Measurements from ENCODE around the gene PMEPA1. TPM values are rescaled to one million over a fixed set of nuclear protein-coding genes. Genes with fewer than 3 reads are reported as not detected.

The PMEPA1 gene
- total and polyA plus RNA-seq, 2 experiments from 2014 or later, result 7.3 to 15.4 TPM

DNA sequence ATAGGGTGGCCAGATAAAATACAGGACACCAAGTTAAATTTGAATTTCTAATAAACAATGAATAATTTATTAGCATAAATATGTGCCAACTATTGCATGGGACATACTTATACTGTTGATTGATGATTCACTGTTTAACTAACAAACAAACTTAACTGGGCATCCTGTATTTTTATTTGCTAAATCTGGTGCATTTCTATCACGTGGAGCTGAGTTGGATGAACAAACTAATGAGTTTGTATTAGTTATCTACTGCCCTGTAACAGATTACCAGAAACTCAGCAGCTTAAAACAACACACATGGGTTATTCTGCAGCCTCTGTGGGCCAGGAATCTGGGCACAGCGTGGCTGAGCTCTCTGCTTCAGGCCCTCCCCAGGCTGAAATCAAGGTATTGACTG lies 28.2 kb upstream of the PMEPA1 start:
- DNase-seq (ENCODE audit: low spot score), result no peak
- no peak overlapping the region for H3K4me2 ChIP-seq
- no peak overlapping the region for H3K4me3 ChIP-seq
- no peaks in the 10 kb centered on the region for H3K27me3 ChIP-seq (ENCODE audit: insufficient read depth)
- no peaks in the 10 kb centered on the region for H3K36me3 ChIP-seq (ENCODE audit: insufficient read depth)
- no peak for TF ChIP-seq NANOG (IDR thresholded peaks at IDR 0.05; ENCODE audit: borderline replicate concordance)
- TF ChIP-seq ZNF331 (CRISPR knock-in tag; IDR thresholded peaks at IDR 0.05; ENCODE audit: low read depth), result no peak
- TF ChIP-seq EZH2phosphoT487 (IDR thresholded peaks at IDR 0.05; ENCODE audit: unreplicated experiment), result no peak
- TF ChIP-seq, protein P1, sequence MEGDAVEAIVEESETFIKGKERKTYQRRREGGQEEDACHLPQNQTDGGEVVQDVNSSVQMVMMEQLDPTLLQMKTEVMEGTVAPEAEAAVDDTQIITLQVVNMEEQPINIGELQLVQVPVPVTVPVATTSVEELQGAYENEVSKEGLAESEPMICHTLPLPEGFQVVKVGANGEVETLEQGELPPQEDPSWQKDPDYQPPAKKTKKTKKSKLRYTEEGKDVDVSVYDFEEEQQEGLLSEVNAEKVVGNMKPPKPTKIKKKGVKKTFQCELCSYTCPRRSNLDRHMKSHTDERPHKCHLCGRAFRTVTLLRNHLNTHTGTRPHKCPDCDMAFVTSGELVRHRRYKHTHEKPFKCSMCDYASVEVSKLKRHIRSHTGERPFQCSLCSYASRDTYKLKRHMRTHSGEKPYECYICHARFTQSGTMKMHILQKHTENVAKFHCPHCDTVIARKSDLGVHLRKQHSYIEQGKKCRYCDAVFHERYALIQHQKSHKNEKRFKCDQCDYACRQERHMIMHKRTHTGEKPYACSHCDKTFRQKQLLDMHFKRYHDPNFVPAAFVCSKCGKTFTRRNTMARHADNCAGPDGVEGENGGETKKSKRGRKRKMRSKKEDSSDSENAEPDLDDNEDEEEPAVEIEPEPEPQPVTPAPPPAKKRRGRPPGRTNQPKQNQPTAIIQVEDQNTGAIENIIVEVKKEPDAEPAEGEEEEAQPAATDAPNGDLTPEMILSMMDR (conservative IDR thresholded peaks at IDR 0.05; ENCODE audit: low read depth in 2 of 2), result no peak
- TF ChIP-seq, protein P2, sequence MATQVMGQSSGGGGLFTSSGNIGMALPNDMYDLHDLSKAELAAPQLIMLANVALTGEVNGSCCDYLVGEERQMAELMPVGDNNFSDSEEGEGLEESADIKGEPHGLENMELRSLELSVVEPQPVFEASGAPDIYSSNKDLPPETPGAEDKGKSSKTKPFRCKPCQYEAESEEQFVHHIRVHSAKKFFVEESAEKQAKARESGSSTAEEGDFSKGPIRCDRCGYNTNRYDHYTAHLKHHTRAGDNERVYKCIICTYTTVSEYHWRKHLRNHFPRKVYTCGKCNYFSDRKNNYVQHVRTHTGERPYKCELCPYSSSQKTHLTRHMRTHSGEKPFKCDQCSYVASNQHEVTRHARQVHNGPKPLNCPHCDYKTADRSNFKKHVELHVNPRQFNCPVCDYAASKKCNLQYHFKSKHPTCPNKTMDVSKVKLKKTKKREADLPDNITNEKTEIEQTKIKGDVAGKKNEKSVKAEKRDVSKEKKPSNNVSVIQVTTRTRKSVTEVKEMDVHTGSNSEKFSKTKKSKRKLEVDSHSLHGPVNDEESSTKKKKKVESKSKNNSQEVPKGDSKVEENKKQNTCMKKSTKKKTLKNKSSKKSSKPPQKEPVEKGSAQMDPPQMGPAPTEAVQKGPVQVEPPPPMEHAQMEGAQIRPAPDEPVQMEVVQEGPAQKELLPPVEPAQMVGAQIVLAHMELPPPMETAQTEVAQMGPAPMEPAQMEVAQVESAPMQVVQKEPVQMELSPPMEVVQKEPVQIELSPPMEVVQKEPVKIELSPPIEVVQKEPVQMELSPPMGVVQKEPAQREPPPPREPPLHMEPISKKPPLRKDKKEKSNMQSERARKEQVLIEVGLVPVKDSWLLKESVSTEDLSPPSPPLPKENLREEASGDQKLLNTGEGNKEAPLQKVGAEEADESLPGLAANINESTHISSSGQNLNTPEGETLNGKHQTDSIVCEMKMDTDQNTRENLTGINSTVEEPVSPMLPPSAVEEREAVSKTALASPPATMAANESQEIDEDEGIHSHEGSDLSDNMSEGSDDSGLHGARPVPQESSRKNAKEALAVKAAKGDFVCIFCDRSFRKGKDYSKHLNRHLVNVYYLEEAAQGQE (IDR thresholded peaks at IDR 0.05; ENCODE audit: unreplicated experiment), result no peak
- TF ChIP-seq JUNB (IDR thresholded peaks at IDR 0.05; ENCODE audit: unreplicated experiment), result no peak
- no peak for TF ChIP-seq EZH2 (IDR thresholded peaks at IDR 0.05; ENCODE audit: low read depth, unreplicated experiment)
- TF ChIP-seq, protein P3, sequence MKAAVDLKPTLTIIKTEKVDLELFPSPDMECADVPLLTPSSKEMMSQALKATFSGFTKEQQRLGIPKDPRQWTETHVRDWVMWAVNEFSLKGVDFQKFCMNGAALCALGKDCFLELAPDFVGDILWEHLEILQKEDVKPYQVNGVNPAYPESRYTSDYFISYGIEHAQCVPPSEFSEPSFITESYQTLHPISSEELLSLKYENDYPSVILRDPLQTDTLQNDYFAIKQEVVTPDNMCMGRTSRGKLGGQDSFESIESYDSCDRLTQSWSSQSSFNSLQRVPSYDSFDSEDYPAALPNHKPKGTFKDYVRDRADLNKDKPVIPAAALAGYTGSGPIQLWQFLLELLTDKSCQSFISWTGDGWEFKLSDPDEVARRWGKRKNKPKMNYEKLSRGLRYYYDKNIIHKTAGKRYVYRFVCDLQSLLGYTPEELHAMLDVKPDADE (IDR thresholded peaks at IDR 0.05), result no peak
- no peak for TF ChIP-seq ZNF114 (CRISPR knock-in tag; IDR thresholded peaks at IDR 0.05)
- TF ChIP-seq CREB1 (CRISPR knock-in tag; IDR thresholded peaks at IDR 0.05; ENCODE audit: low read depth), result no peak
- no peak for TF ChIP-seq STAT1 (IDR thresholded peaks at IDR 0.05; ENCODE audit: unreplicated experiment)
- no peak for TF ChIP-seq POLR2AphosphoS5 (IDR thresholded peaks at IDR 0.05; ENCODE audit: low read depth)
- TF ChIP-seq, protein P4, sequence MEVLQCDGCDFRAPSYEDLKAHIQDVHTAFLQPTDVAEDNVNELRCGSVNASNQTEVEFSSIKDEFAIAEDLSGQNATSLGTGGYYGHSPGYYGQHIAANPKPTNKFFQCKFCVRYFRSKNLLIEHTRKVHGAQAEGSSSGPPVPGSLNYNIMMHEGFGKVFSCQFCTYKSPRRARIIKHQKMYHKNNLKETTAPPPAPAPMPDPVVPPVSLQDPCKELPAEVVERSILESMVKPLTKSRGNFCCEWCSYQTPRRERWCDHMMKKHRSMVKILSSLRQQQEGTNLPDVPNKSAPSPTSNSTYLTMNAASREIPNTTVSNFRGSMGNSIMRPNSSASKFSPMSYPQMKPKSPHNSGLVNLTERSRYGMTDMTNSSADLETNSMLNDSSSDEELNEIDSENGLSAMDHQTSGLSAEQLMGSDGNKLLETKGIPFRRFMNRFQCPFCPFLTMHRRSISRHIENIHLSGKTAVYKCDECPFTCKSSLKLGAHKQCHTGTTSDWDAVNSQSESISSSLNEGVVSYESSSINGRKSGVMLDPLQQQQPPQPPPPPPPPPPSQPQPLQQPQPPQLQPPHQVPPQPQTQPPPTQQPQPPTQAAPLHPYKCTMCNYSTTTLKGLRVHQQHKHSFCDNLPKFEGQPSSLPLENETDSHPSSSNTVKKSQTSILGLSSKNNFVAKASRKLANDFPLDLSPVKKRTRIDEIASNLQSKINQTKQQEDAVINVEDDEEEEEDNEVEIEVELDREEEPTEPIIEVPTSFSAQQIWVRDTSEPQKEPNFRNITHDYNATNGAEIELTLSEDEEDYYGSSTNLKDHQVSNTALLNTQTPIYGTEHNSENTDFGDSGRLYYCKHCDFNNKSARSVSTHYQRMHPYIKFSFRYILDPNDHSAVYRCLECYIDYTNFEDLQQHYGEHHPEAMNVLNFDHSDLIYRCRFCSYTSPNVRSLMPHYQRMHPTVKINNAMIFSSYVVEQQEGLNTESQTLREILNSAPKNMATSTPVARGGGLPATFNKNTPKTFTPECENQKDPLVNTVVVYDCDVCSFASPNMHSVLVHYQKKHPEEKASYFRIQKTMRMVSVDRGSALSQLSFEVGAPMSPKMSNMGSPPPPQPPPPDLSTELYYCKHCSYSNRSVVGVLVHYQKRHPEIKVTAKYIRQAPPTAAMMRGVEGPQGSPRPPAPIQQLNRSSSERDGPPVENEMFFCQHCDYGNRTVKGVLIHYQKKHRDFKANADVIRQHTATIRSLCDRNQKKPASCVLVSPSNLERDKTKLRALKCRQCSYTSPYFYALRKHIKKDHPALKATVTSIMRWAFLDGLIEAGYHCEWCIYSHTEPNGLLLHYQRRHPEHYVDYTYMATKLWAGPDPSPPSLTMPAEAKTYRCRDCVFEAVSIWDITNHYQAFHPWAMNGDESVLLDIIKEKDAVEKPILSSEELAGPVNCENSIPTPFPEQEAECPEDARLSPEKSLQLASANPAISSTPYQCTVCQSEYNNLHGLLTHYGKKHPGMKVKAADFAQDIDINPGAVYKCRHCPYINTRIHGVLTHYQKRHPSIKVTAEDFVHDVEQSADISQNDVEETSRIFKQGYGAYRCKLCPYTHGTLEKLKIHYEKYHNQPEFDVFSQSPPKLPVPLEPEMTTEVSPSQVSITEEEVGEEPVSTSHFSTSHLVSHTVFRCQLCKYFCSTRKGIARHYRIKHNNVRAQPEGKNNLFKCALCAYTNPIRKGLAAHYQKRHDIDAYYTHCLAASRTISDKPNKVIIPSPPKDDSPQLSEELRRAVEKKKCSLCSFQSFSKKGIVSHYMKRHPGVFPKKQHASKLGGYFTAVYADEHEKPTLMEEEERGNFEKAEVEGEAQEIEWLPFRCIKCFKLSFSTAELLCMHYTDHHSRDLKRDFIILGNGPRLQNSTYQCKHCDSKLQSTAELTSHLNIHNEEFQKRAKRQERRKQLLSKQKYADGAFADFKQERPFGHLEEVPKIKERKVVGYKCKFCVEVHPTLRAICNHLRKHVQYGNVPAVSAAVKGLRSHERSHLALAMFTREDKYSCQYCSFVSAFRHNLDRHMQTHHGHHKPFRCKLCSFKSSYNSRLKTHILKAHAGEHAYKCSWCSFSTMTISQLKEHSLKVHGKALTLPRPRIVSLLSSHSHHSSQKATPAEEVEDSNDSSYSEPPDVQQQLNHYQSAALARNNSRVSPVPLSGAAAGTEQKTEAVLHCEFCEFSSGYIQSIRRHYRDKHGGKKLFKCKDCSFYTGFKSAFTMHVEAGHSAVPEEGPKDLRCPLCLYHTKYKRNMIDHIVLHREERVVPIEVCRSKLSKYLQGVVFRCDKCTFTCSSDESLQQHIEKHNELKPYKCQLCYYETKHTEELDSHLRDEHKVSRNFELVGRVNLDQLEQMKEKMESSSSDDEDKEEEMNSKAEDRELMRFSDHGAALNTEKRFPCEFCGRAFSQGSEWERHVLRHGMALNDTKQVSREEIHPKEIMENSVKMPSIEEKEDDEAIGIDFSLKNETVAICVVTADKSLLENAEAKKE (CRISPR knock-in tag; IDR thresholded peaks at IDR 0.05), result no peak
- ATAC-seq, result no peak
- no peaks in the 10 kb centered on the region for H4K20me1 ChIP-seq (replicated peaks; ENCODE audit: insufficient read depth)
- H3K4me3 Mint-ChIP-seq, result no peak overlapping the region
- H3K27ac Mint-ChIP-seq, result no peak overlapping the region
- H3F3A ChIP-seq (replicated peaks; ENCODE audit: low read depth), result no peaks in the 10 kb centered on the region
- H3K4me1 Mint-ChIP-seq, result peaks cover 18% of the 10 kb centered on the region
- H3K79me2 ChIP-seq (replicated peaks; ENCODE audit: insufficient read depth), result no peaks in the 10 kb centered on the region
- no peaks in the 10 kb centered on the region; the same call in 1 of the 3 replicates for H3K9me3 Mint-ChIP-seq
- peaks cover 5% of the 10 kb centered on the region; the same call in 1 of the 2 replicates for H3K4me1 ChIP-seq (ENCODE audit: insufficient read depth)
- no peaks in the 10 kb centered on the region for H3K36me3 Mint-ChIP-seq (ENCODE audit: low read depth)
- H3K27ac ChIP-seq (ENCODE audit: low read depth), result no peak overlapping the region
- no peak overlapping the region for H2AFZ ChIP-seq
- H3K27me3 Mint-ChIP-seq (ENCODE audit: insufficient read depth, low read depth, poor library complexity), result peaks cover 2% of the 10 kb centered on the region
- peaks cover 6% of the 10 kb centered on the region; the same call in 1 of the 2 replicates for H3K9me2 ChIP-seq (ENCODE audit: insufficient read depth)

Data from GM23338 (cell line).